NCI-H2081 treated with DMSO at 0.1 percent for 48 hours (cell line): ENCODE results near the gene RYR1.
"Not testable (repeated sequence)": the region's sequence is repeated elsewhere in the genome, so short reads cannot be mapped to it uniquely, and the experiment has no call there.

Source experiments
- DNase-seq: peaks from one replicate; lab custom pipeline; 2025; lab: John Stamatoyannopoulos, UW

The RYR1 gene

GRCh38 chr19:38514812-38515633 is 81.5 kb downstream of the RYR1 start:
- no peak for DNase-seq

- no peak for DNase-seq
These were observed 82.4 kb downstream of the RYR1 start for GRCh38 chr19:38515896-38516295.

- no peak for DNase-seq
These were observed 83.3 kb downstream of the RYR1 start for GRCh38 chr19:38516802-38517201.

GRCh38 chr19:38517321-38517720 is 83.8 kb downstream of the RYR1 start:
- no peak for DNase-seq

- DNase-seq: not testable (repeated sequence)
These were observed 84.5 kb downstream of the RYR1 start for GRCh38 chr19:38517980-38518379.

- DNase-seq: no peak
These were observed 85.7 kb downstream of the RYR1 start for GRCh38 chr19:38519168-38519567.

GRCh38 chr19:38519988-38520387 is 86.5 kb downstream of the RYR1 start:
- DNase-seq: no peak

GRCh38 chr19:38522915-38523314 is 89.4 kb downstream of the RYR1 start:
- no peak for DNase-seq

- DNase-seq: no peak
These were observed 89.8 kb downstream of the RYR1 start for GRCh38 chr19:38523319-38523718.

- no peak for DNase-seq
These were observed 90.9 kb downstream of the RYR1 start for GRCh38 chr19:38524369-38524768.

GRCh38 chr19:38524994-38525634 is 91.6 kb downstream of the RYR1 start:
- DNase-seq: no peak

GRCh38 chr19:38526430-38526829 is 92.9 kb downstream of the RYR1 start:
- DNase-seq: no peak

- DNase-seq: no peak
These were observed 94.1 kb downstream of the RYR1 start for GRCh38 chr19:38527466-38528136.

GRCh38 chr19:38528213-38528755 is 94.8 kb downstream of the RYR1 start:
- no peak for DNase-seq

- DNase-seq: no peak
These were observed 95.4 kb downstream of the RYR1 start for GRCh38 chr19:38528931-38529330.

- DNase-seq: no peak
These were observed 98.0 kb downstream of the RYR1 start for GRCh38 chr19:38531515-38531914.

- no peak for DNase-seq
These were observed 99.4 kb downstream of the RYR1 start for GRCh38 chr19:38532939-38533338.

GRCh38 chr19:38534574-38534973 is 101.1 kb downstream of the RYR1 start:
- DNase-seq: no peak

GRCh38 chr19:38535212-38535611 is 101.7 kb downstream of the RYR1 start:
- DNase-seq: no peak

- no peak for DNase-seq
These were observed 103.8 kb downstream of the RYR1 start for GRCh38 chr19:38537071-38537936.

GRCh38 chr19:38538386-38538785 is 104.9 kb downstream of the RYR1 start:
- DNase-seq: no peak
